Measurements from ENCODE around the gene LFNG. TPM values are rescaled to one million over a fixed set of nuclear protein-coding genes. Genes with fewer than 3 reads are reported as not detected.

The LFNG gene
- total RNA-seq, 2 donors from 2014 or later, result 61.4 to 105 TPM

DNA sequence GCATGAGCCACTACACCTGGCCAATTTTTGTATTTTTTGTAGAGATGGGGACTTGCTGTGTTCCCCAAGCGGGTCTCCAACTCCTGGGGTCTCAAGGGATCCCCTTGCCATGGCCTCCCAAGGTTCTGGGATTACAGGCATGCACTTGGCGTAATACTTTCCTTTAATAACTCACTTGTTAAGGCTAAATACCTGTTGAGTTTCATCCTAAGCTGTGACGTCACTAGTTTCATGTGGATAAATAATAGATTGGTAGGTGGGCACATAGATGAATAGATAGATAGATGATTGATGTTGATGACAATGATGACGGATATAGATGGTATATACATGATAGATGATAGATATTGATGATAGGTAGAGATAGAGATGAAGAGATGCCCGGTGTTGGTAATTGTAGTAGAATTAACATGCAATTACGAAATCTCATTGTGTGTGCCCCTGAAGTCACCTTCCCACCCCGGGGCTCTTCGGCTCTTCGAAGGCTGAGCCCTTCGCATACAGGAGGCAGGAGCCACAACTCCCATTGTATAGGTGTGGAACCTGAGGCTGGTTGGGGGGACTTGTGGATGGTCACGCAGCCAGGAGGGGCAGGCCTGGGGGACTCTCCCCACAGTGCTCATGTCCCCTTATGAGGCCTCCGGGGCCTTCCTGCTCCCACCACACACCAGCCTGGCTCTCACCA, 45.9 kb upstream of the LFNG start:
- TF ChIP-seq, protein P1, sequence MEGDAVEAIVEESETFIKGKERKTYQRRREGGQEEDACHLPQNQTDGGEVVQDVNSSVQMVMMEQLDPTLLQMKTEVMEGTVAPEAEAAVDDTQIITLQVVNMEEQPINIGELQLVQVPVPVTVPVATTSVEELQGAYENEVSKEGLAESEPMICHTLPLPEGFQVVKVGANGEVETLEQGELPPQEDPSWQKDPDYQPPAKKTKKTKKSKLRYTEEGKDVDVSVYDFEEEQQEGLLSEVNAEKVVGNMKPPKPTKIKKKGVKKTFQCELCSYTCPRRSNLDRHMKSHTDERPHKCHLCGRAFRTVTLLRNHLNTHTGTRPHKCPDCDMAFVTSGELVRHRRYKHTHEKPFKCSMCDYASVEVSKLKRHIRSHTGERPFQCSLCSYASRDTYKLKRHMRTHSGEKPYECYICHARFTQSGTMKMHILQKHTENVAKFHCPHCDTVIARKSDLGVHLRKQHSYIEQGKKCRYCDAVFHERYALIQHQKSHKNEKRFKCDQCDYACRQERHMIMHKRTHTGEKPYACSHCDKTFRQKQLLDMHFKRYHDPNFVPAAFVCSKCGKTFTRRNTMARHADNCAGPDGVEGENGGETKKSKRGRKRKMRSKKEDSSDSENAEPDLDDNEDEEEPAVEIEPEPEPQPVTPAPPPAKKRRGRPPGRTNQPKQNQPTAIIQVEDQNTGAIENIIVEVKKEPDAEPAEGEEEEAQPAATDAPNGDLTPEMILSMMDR (IDR thresholded peaks at IDR 0.05), result no peak
- Histone ChIP-seq H3K9me3 (no peaks in the 10 kb centered on the region), H3K9ac (ENCODE audit: low read depth in 2 of 2, low read length in 2 of 2) (no peak overlapping the region), H3K4me1 (peaks cover 11% of the 10 kb centered on the region), H3K27ac (no peak overlapping the region), H3K27me3 (no peaks in the 10 kb centered on the region), H3K4me3 (no peak overlapping the region), H3K36me3 (no peaks in the 10 kb centered on the region)
- DNase-seq, result no peak
- intact Hi-C loops (cut with DNase I), result no loop called here

DNA sequence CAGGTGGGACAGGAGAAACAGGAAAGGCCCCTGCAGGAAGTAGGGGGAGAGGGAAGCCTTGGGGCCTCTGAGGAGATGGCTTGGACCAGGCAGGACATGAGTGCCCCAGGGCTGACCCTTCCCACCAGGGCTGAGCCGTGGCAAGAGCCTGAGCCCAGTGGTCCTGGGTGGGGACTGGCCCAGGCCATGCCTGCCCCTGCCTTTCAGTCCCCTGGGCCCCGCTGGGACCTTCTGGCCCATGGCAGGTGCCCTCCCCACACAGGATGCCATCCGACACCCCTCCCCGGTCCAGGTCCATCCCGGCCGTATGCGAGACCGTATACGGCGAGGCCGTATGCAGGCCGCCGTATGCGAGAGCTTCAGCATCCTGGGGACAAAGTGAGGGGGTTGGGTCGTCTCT, 45.4 kb upstream of the LFNG start:
- Histone ChIP-seq H3K9ac (ENCODE audit: low read depth in 2 of 2, low read length in 2 of 2) (no peak overlapping the region), H3K4me1 (peaks cover 13% of the 10 kb centered on the region), H3K9me3 (no peaks in the 10 kb centered on the region), H3K36me3 (no peaks in the 10 kb centered on the region), H3K27ac (no peak overlapping the region), H3K27me3 (no peaks in the 10 kb centered on the region), H3K4me3 (no peak overlapping the region)
- no peak for DNase-seq
- TF ChIP-seq, protein P1 (IDR thresholded peaks at IDR 0.05), result no peak
- intact Hi-C loops (cut with DNase I), result no loop called here

DNA sequence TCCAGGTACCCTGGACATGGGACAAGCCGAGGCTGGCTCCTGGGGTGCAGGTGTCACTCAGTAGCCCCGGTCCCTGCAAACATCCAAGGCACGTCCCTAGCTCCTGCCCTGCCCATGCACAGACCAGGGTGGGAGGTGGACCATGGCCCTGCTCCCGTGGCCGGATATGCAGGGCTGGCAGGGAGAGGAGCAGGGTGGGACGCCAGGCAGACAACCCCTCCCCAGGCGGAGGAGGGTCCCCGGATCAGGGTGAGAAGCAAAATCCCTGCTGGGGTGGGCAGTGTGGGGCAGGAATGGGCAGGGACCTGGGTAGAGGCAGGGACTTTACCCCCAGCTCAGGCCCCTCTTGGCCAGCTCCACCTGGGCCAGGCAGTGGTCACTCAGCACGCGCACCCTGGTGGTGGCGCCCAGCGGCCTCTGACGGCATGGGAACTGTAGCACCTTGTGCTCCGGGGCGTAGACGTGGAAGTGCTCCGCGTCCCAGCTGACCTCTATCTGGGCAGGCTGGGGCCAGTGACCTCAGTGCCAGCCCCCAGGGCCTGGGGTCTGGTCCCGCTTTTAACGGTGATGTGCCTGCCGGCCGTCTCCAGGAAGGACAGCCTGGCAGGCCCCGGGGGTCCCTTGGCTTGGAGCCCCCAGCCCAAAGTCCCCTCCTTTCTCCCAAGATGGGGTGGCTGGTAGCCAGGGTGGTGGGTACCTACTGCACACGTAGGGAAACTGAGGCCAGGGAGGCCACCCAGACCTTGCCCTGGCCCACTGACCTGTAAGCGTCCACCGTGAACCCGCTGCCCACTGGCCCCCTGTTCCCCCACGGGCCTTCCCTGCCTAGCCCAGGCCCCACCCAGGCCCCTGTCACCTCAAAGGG, 44.5 kb upstream of the LFNG start:
- no peak overlapping the region for H3K4me3 ChIP-seq
- DNase-seq, result no peak
- no peaks in the 10 kb centered on the region for H3K9me3 ChIP-seq
- intact Hi-C loops (cut with DNase I), result no loop called here
- TF ChIP-seq, protein P1 (IDR thresholded peaks at IDR 0.05), result no peak
- H3K27ac ChIP-seq, result no peak overlapping the region
- H3K36me3 ChIP-seq, result no peaks in the 10 kb centered on the region
- H3K4me1 ChIP-seq, result peaks cover 13% of the 10 kb centered on the region
- H3K9ac ChIP-seq (ENCODE audit: low read depth in 2 of 2, low read length in 2 of 2), result no peak overlapping the region
- H3K27me3 ChIP-seq, result no peaks in the 10 kb centered on the region

DNA sequence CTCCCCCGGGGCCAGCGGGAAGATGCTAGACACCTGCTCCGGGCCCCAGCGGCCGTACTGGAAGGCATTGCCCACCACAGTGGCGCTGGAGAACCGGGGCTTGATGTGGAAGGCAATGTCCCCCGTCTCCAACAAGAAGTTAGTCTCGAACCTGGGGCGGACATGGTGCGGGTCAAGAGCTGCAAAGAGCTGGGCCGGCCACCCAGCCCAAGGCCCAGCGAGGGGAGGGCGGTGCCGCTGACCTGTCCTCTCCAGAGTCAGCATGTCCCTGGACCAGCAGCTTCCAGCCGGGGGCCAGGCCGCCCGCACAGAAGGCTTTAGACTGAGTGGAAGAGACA, 43.9 kb upstream of the LFNG start:
- intact Hi-C loops (cut with DNase I), result no loop called here
- no peak overlapping the region for H3K27ac ChIP-seq
- TF ChIP-seq, protein P1 (IDR thresholded peaks at IDR 0.05), result no peak
- no peak for DNase-seq
- H3K9ac ChIP-seq (ENCODE audit: low read depth in 2 of 2, low read length in 2 of 2), result no peak overlapping the region
- no peaks in the 10 kb centered on the region for H3K36me3 ChIP-seq
- H3K9me3 ChIP-seq, result no peaks in the 10 kb centered on the region
- no peaks in the 10 kb centered on the region for H3K27me3 ChIP-seq
- H3K4me3 ChIP-seq, result no peak overlapping the region
- H3K4me1 ChIP-seq, result peaks cover 13% of the 10 kb centered on the region

DNA sequence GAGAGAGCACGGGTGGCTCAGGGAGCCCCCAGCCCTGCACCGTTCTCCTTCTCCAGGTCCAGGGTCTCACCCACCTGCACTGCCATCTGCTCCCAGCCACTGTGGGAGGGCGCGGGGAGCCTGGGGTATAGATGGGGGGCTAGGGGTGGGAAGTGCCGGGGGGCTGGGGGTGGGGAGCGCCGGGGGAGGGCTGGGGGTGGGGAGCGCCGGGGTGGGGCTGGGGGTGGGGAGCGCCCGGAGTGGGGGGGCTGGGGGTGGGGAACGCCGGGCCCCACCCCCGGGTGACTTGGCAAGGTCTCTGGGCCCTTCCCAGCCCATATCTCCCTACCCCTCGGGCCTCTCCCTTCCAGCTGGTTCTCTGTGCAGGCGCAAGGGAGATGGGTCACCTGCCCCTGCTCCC, 43.3 kb upstream of the LFNG start, which contains the start of gene GRIFIN:
TSS of gene GRIFIN (minus strand) at position 101 of the 400 bp plus-strand sequence. CDS start at position 86, 15 bp downstream.
- Histone ChIP-seq H3K36me3 (no peaks in the 10 kb centered on the region), H3K27ac (no peak within 1 kb of the TSS), H3K9ac (ENCODE audit: low read depth in 2 of 2, low read length in 2 of 2) (no peak within 1 kb of the TSS), H3K27me3 (no peaks in the 10 kb centered on the region), H3K9me3 (no peaks in the 10 kb centered on the region), H3K4me3 (no peak within 1 kb of the TSS), H3K4me1 (peaks cover 13% of the 10 kb centered on the region)
- TF ChIP-seq, protein P1 (IDR thresholded peaks at IDR 0.05), result no peak
- intact Hi-C loops (cut with DNase I), result no loop called here
- DNase-seq, result no peak
